HG03378 (cell line): ENCODE measurements around the gene HSD17B2.
A peak's percentile ranks its signal among the peaks of the same experiment; 100 is the strongest.
"Not testable (repeated sequence)": the region's sequence is repeated elsewhere in the genome, so short reads cannot be mapped to it uniquely, and the experiment has no call there.

Experiments used
- ATAC-seq: cut with Tn5 transposase; IDR thresholded peaks from one replicate; pipeline ENCODE4 v1.9.1; 2021; ENCODE audit warnings: mild to moderate bottlenecking, moderate library complexity; ENCODE audit not compliant: unreplicated experiment

HSD17B2 gene

DNA sequence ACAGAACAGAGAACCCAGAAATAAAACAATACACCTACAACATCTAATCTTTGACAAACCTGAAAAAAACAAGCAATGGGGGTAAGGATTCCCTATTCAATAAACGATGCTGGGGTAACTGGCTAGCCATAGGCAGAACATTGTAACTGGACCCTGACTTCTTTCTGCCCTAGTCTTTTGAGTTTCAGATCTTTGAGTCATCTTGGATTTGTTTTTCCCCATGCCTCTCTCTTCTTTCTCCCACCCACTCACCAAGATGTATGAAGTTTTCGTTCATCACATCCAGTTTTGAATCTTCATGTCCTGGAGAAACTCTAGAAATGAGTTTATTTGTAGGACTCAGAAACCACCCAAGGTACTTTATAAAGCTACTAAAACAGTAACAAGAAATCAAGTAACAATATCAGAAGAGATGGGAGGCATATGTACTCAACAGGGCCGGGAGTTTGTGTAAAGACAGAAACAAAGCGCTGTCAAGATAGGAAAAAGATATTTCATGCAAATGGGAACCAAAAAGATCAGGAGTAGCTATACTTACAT lies 39.0 kb downstream of the HSD17B2 start:
- ATAC-seq: no peak

DNA sequence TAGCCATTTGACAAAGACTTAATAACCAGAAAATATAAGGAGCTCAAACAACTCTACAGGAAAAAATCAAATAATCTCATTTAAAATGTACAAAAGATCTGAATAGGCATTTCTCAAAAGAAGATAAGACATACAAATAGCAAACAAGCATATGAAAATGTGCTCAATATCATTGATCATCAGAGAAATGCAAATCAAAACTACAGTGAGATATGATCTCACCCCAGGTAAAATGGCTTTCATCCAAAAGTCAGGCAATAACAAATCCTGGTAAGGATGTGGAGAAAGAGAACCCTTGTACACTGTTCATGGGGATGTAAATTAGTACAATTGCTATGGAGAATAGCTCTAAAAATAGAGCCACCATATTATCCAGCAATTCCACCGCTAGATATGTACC lies 43.1 kb downstream of the HSD17B2 start:
- ATAC-seq: no peak

DNA sequence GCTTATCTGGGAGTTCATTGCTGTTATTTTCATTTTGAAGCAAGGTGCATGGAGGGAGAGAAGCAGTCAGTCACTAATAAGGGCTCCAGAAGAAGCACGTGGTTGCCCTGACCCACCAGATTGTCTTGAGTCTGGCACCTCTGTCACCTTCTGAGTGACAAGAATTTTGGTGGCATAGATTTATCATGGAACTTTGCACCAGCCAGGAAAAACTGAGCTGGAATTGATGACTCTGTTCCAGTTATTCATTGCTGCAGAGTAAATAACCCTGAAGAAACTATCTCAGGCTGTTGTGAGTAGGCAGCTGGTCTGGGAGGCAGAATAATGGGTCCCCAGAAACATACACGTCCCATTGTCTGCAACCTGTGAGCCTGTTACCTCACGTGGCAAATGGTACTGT lies 44.8 kb downstream of the HSD17B2 start:
- ATAC-seq: no peak

DNA sequence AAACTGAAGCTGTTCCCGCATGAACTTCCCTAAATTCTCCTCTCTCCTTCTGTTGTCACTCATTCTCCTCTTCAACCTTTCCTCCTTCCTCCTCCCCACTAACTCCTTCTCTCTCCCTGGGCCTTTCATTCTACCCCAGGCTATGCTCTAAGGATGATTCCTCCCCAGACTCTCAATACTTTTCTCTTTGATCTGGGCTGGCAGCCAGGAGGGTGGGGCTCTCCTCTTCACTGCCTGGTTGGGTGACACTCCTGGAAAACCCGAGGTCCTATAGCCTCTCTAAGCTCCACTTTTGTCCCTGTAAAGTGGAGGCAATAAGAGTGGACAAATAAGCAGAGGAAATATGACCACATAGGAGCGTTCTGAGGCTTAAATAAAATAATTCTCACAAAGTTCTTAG lies 46.2 kb downstream of the HSD17B2 start:
- no peak for ATAC-seq

DNA sequence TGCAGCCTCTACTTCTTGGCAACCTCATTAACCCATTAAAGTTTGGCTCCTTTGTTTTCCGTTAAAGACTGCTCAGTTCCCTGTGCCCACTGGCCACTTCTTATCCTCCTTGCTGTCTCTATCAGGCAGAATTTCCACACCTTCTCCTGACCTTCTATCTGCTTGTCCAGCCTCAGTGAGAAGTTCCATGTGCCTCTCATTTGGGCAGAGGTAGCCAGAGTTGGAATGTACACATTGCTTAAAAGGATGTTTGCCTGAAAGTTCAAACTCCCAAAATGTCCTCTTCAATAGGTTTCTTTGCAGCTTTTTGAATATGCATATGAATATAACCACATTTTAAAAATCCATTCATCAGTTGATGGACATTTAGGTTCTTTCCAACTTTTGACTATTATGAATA lies 47.0 kb downstream of the HSD17B2 start:
- ATAC-seq: no peak

DNA sequence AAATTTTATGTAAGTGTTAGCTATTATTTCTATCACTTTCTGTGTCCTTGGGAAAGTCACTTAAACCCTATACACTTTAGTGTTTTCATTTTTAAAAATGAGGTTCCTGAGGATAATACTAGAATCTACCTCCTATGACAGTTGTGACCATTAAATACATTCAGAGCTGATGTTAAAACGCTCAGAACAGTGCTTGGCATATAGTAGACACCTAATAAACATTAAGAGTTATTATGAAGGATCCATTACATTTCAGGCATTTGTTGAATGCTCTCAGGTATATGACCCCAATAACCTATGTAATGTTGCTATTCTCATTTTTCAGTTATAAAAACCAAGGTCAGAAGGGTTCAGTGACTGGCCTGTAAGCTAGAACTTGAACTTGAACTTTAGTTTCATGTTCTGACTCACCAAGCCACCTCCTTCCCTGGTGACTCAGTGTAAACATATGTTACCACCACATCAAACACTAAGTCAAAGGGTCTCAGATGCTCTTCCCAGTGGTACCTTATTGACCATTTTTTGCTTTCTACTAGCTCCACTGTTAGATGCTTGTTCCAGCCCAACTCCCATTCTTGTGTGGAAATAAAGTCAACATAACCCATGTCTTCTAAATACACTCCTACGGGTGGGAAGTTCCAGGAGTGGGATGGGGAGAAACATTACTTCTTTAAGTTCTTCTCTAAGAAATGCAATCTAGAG lies 47.6 kb downstream of the HSD17B2 start:
- peak; percentile 44 for ATAC-seq

DNA sequence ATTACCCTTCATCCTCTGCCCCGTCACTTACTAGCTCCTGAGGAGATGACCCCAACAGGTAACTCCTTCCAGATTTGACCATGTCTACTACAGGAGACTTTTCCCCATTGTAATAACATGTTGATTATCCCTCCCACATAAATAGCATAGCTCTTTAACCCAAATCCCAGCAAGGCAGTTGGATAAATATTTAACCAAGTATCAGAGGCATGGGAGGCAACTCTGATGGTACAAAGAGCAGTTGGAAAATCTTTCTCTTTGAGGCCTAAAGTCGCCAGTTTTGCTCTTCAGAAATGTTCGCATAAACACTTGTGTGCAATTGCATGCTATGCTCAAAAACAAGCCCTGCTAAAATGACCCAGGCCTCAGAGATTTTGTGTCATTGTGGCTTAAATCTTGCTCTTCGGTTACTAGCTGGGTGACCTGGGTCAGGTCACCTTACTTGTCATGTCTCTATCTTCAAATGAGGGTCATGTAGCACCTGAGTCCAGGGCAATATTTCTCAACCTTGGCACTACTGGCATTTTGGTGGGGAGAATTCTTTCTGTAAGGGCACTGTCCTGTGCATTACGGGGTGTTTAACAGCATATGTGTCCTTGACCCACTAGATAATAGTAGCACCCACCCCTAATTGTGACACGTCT lies 48.8 kb downstream of the HSD17B2 start:
- no peak for ATAC-seq

DNA sequence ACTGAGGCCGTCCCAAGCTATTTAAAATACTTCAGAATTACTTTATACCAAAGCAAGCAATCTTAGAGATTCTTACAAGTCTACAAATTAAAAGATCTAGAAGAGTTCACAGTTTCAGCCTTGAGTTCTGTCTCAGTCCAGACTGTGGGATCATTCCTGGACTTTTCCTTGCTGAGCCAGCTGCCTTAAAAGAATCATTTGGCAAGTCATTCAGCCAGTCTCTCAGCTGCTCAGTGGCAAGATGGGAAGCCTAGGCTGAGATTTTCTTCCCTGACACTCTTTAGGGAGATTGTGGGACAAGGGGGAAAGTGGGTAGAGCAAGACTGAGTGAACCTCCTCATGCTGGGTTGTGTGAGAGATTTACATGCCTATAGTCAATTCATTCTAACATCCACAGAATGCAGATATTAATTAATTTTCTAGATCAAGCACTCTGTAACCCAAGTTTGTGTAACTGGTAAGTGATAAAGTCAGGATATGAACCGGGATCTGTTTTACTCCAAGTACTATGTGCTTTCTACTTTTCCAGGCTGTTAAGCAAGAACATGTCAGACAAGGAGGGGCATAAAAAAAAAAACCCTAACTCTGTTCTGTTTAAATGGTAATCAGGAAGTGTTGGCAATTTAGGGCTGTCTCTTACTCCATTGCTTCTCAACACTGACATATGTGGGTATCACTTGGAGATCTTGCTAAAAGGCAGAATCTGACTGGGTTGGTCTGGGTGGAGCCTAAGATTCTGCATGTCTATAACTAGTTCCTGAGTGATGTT lies 50.1 kb downstream of the HSD17B2 start:
- no peak for ATAC-seq

DNA sequence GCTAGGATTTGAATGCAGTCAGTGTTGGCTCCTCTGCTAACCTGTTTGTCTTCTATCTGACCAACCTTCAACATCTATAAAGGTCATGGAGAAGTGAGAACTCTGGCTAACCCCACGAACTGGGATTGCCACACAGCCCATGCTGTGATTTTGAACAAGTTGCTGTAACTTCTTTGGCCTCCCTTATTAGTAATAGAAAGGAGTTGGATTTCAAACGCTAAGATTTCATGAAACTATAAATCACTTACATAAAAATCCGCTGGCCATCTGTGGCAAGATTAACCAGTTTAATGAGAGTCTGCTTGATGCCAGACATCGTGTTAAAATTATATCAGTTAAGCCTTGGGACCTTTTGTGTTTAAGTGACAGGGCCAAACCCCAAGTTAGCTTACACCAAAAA lies 53.4 kb downstream of the HSD17B2 start:
- ATAC-seq: no peak

DNA sequence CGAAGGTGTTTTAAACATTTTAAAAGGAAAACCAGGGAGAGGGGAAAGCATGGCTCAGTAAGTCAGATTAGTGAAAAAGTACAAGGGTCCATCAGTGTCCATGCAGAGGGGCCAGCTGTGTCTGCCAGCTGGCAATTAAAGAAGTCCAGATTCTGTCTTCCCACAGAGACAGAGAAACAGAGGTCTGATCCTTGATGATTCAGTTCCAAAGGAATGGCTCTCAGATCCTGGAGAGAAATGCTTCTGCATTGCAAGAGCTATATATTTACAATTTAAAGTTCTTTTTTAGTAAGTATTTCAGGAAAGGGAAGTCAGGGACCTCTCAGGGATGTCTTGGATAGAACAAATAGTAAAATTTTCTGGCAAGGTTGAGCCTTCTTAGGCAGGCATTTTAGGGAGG lies 56.2 kb downstream of the HSD17B2 start:
- no peak for ATAC-seq

DNA sequence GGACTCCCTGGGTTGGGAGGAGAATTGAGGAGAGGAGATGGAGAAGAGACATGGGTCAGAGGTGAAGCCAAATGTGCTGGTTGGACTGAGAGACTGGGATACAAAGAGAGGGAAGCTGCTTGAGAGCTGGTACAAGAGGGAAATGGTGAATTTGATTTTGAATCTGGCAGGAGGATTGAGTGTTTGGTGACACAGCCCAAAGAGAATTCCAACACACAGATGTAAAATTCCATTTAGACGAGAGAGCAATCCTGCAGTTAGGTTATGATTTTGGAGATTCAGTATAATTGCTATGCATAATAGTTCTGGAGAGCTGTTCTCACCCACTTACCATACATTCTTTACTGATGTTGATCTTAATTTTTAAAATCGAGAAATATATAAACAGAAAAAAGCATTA lies 57.7 kb downstream of the HSD17B2 start:
- no peak for ATAC-seq

DNA sequence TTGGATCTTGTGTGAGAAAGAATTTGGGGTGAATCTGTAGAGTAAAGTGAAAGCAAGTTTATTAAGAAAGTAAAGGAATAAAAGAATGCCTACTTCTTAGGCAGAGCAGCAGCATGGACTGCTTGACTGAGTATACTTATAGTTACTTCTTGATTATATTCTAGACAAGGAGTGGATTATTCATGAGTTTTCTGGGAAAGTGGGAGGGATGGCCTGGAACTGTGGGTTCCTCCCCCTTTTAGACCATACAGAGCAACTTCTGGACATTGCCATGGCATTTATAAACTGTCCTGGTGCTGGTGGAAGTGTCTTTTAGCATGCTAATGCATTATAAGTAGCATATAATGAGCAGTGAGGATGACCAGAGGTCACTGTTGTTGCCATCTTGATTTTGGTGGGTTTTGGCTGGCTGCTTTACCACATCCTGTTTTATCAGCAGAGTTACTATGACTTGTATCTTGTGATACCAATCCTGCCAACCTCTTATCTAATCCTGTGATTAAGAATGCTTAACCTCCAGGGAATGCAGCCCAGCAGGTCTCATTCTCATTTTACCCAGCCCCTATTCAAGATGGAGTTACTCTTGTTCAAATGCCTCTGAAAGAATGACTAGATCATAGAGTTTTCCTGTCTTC lies 58.7 kb downstream of the HSD17B2 start:
- no peak for ATAC-seq

DNA sequence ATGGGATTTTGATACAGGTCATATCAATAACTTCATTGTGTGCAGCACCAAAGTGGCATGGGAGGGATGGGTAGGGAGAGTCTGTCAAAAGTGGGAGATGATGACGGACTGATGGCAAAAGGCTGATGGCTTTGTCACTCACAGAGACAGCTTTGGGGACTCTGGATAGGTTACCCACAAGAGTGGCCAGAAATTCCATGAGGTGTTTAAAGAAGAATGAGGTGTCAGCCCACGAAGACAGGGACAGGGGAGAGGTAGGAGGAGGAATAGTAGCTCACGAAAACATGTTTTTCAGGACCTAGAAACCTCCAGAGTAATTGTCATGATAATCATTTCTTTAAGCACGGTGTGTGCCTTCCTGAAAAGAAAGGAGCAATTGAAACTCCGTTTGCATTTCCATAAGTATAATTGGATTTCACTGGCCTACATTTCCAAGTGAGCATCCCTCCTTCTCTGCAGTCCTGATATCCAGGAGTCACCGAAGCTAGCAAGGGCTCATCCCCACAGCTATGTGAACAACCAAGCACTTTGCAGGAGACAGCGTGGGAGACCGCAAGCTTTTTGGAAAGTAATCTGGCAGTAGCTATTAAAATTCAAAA lies 60.0 kb downstream of the HSD17B2 start:
- no peak for ATAC-seq

DNA sequence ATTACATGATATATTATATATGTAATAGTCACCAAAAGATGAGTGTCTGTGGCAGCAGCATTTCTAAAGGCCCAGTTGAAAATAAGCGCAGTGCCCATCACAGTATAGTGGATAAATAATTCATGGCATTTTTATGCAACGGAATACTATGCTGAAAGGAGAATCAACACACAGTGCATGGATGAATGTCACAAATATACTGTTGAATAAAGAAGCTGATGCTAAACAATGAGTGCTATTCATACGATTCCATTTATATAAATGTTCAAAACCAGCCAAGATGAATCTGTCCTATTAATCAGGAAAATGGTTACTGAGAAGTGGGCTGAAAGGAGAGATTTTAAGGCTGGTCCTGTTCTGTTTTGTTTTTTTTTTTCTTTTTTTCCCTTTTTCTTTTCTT lies 61.6 kb downstream of the HSD17B2 start:
- no peak for ATAC-seq

DNA sequence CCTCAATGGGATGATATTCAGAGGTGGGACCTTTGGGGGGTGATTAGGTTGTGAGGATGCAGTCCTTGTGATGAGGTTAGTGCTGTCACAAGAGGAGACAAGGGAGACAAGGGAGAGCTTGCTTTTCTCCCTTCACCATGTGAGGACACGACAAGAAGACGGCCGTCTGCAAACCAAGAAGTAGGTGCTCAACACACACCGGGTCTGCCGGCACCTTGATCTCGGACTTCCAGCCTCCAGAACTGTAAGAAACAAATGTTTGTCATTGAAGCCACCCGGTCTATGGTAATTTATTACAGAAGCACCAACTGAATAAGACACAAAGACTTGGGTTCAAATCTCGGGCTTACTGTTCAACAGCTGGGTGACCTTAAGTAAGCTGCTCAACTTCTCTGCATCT lies 70.1 kb downstream of the HSD17B2 start:
- ATAC-seq: no peak

DNA sequence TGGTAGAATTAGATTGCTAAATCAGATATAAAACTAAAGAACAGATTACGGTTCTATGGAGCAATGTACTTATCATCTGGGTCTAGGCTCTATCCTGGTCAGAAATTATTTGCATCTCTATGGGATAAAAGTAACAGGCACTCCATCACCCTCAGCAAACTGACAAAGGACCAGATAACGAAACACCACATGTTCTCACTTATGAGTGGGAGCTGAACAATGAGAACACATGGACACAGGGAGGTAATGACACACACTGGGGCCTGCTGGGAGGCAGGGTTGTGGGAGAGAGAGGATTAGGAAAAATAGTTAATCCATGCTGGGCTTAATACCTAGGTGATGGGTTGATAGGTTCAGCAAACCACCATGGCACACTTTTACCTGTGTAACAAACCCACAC lies 73.0 kb downstream of the HSD17B2 start:
- no peak for ATAC-seq

DNA sequence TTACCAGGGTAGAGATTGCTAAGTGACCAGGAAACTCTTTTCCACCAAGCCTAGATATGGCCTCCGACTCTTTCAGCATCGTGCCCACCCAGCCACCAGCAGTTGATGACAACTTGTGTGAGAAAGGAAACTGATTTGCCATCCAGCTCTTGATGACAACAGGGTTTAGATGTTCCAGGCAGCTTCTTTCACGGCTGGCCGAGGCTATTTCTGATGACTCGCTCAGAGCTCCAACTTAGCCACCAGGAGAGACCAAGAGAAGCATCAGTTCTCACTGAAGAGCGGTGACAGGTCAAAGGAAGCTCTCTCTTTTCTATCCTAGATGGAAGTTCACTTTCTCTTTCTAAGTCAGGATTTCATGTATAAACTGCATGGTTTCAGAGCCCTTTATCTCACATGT lies 73.7 kb downstream of the HSD17B2 start:
- ATAC-seq: no peak

DNA sequence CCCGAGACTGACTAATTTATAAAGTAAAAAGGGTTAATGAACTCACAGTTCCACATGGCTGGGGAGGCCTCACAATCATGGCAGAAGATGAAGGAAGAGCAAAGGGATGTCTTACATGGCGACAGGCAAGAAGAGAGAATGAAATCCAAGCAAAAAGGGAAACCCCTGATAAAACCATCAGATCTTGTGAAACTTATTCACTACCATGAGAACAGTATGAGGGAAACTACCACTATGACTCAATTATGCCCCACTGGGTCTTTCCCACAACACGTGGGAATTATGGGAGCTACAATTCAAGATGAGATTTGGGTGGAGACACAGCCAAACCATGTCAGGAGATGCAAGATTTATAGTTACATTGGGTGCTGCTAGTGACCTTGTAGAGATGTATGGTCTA lies 74.2 kb downstream of the HSD17B2 start:
- ATAC-seq: not testable (repeated sequence)

DNA sequence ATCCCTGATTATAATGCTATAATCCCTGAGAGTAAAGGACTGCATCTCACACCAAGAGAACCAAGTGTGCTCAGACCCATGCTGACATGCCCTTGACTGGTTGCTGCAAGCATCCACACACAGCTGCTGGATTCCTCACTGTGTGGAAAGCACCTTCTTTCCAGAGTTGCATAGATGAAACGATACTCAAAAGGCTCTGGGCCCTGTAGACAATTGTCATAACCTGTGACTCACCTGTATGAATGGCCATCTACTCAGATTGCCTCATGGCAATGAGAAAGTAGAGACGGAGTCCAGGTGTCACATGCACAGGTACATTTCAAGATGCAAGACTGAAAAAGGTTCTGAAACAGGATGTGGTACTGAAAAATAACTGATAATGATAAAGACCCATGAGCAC lies 76.9 kb downstream of the HSD17B2 start:
- no peak for ATAC-seq

DNA sequence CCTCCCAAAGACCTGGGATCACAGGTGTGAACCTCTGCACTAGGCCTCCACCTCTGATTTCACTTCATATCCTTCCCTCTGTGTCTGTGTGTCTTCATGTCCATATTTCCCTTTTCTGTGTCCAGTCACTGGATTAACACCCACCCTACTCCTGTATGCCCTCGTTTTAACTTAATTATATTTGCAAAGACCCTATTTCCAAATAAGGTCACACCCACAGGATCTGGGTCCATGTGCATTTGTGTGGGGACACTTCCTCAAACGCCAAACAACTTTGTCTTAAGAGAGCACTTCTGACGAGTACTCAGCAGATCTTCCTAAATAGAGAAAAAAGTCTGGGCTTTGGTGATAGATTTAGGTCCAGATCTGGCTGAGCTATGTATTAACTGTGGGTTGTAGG lies 78.7 kb downstream of the HSD17B2 start:
- no peak for ATAC-seq

DNA sequence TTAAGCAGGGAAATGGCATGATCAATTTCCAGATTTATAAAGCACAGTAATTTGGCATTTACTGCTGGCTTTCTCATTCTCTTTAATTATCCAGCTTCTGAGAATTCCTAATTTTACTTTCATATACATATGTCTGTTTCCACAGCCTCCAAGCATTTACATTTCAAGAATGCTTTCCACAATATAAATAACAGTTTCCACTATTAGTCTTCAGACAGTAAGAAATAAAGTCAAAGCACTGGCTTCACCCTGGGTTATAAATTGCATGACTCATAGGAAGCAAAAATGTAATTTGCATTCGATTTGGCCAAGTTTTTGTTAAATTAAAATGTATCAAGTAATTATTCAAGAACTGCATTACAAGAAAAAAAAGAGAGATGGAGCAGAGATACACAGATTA lies 81.5 kb downstream of the HSD17B2 start:
- no peak for ATAC-seq
